B cell (primary cell): Measurements from ENCODE around the gene TBC1D14. TPM values are rescaled to one million over a fixed set of nuclear protein-coding genes. Genes with fewer than 3 reads are reported as not detected.

ENCODE experiments used
- ATAC-seq: fragments of 200-7000 bp; cut with Tn5 transposase; one replicate; pipeline ENCODE4 v1.10.0; 2021; ENCODE audit warnings: low read depth, mild to moderate bottlenecking, moderate number of reproducible peaks, moderate library complexity
- CTCF ChIA-PET: fragments of 350-600 bp; sonication (Branson Sonifier 250); formaldehyde crosslinking; loops from one replicate; lab custom pipeline; 2021; ENCODE audit warnings: antibody characterized with exemption, inconsistent platforms; lab: Charles Lee
- POLR2A ChIA-PET: fragments of 350-600 bp; sonication (Branson Sonifier 250); formaldehyde crosslinking; loops from one replicate; lab custom pipeline; 2021; ENCODE audit warnings: antibody characterized with exemption; lab: Charles Lee
- DNase-seq: peaks from one replicate; pipeline ENCODE4 v3.0.0; 2013
- H2AFZ ChIP-seq: 2 replicates; pipeline ENCODE4 v1.6.1; 2012; ENCODE audit warnings: mild to moderate bottlenecking, low read depth, low read length; ENCODE audit not compliant: insufficient read depth, poor library complexity, severe bottlenecking
- H3K27ac ChIP-seq, 2 donors: 1 replicate in 1 of 2; 2 replicates in 1 of 2; pipeline ENCODE4 v1.5.1; 2012 to 2013; ENCODE audit warnings: low read length in 2 of 2, mild to moderate bottlenecking in 2 of 2, moderate library complexity in 1 of 2
- H3K27me3 ChIP-seq, 4 experiments: fragments of 200-600 bp in 1 of 4; sonication (generic) in 1 of 4; replicated peaks in 1 of 4; 1 replicate in 2 of 4; 2 replicates in 2 of 4; pipeline versions ENCODE4 v1.6.1 to v1.7.0; 2013 to 2016; ENCODE audit warnings: low read length in 3 of 4, mild to moderate bottlenecking in 2 of 4, mixed read lengths in 1 of 4, moderate library complexity in 1 of 4; ENCODE audit not compliant: insufficient read depth in 4 of 4, control insufficient read depth in 3 of 4; ENCODE audit errors: control extremely low read depth in 1 of 4
- H3K36me3 ChIP-seq, 2 experiments: replicated peaks in 1 of 2; 1 replicate in 1 of 2; 2 replicates in 1 of 2; pipeline versions ENCODE4 v1.6.1 to v1.7.1; 2013; ENCODE audit warnings: low read length in 1 of 2; ENCODE audit not compliant: insufficient read depth in 2 of 2, control insufficient read depth in 1 of 2; ENCODE audit errors: control extremely low read depth in 1 of 2, extremely low read depth in 1 of 2
- H3K4me1 ChIP-seq, 2 donors: fragments of 200-600 bp in 1 of 2; sonication (generic) in 1 of 2; 1 replicate in 1 of 2; 2 replicates in 1 of 2; pipeline versions ENCODE4 v1.5.1 to v1.6.1; 2013 to 2017; ENCODE audit warnings: low read length in 2 of 2; ENCODE audit not compliant: control insufficient read depth in 2 of 2, insufficient read depth in 2 of 2
- H3K4me2 ChIP-seq: replicated peaks from 2 replicates; pipeline ENCODE3; 2012; ENCODE audit warnings: mild to moderate bottlenecking, low read depth, low read length; ENCODE audit not compliant: poor library complexity, severe bottlenecking
- H3K4me3 ChIP-seq, 5 experiments: fragments of 200-600 bp in 1 of 5; sonication (generic) in 1 of 5; 1 replicate in 3 of 5; 2 replicates in 2 of 5; pipeline versions ENCODE4 v1.5.1 to v1.7.0; 2011 to 2016; ENCODE audit warnings: low read length in 4 of 5, mild to moderate bottlenecking in 4 of 5, low read depth in 2 of 5, control low read depth in 1 of 5, moderate library complexity in 1 of 5; ENCODE audit not compliant: insufficient read depth in 1 of 5; ENCODE audit errors: control extremely low read depth in 1 of 5, extremely low read depth in 1 of 5
- H3K79me2 ChIP-seq: fragments of 200-600 bp; sonication (generic); one replicate; pipeline ENCODE4 v1.6.0; 2016; ENCODE audit warnings: low read length; ENCODE audit not compliant: control insufficient read depth, insufficient read depth
- H3K9ac ChIP-seq: fragments of 200-600 bp; sonication (generic); 2 replicates; pipeline ENCODE4 v1.6.1; 2017; ENCODE audit warnings: mild to moderate bottlenecking, low read length, moderate library complexity
- H3K9me3 ChIP-seq, 3 donors: one replicate each; pipeline versions ENCODE4 v1.6.1 to v1.7.1; 2013; ENCODE audit warnings: low read length in 2 of 3; ENCODE audit not compliant: control insufficient read depth in 2 of 3, insufficient read depth in 1 of 3; ENCODE audit errors: control extremely low read depth in 1 of 3
- H4K20me1 ChIP-seq: 2 replicates; pipeline ENCODE4 v1.6.0; 2012; ENCODE audit warnings: mild to moderate bottlenecking, low read length; ENCODE audit not compliant: insufficient read depth, control insufficient read depth, poor library complexity, severe bottlenecking
- H3K27ac Mint-ChIP-seq: one replicate; pipeline ENCODE4 v1.8.0; 2021; ENCODE audit warnings: mixed read lengths
- H3K27me3 Mint-ChIP-seq: one replicate; pipeline ENCODE4 v1.8.0; 2021; ENCODE audit warnings: mixed read lengths
- H3K4me1 Mint-ChIP-seq: one replicate; pipeline ENCODE4 v1.8.0; 2021; ENCODE audit warnings: mixed read lengths
- H3K4me3 Mint-ChIP-seq: one replicate; pipeline ENCODE4 v1.8.0; 2021; ENCODE audit warnings: mixed read lengths
- H3K9me3 Mint-ChIP-seq: one replicate; pipeline ENCODE4 v1.8.0; 2022; ENCODE audit warnings: mixed read lengths; ENCODE audit not compliant: insufficient read depth
- EZH2 ChIP-seq: IDR thresholded peaks from 2 replicates; pipeline ENCODE4 v1.6.1; 2012; ENCODE audit warnings: borderline replicate concordance, low read depth, mild to moderate bottlenecking, moderate library complexity, low read length; ENCODE audit not compliant: insufficient read depth, poor library complexity, severe bottlenecking
- WGBS: methylation state at CpG from one replicate; pipeline ENCODE4 v1.1.5; 2013; ENCODE audit warnings: missing lambda C conversion rate; ENCODE audit not compliant: insufficient coverage; 5-methylcytosine and 5-hydroxymethylcytosine counted together
- intact Hi-C: fragments of 100-400 bp; cut with micrococcal nuclease; formaldehyde crosslinking; loops from one replicate; pipeline ENCODE4 v1.10.0; 2022
- polyA plus RNA-seq: library from polyadenylated mRNA; depleted of rRNA; stranded (reverse); fragments of >200 nt; gene quantifications from 2 replicates; pipeline ENCODE4 v1.2.3, GENCODE V29; 2012
- total RNA-seq, 2 donors: library from RNA; stranded (reverse); fragments of 120-200 nt in 1 of 2; gene quantifications; 1 replicate in 1 of 2; 2 replicates in 1 of 2; pipeline versions ENCODE4 v1.2.3 to v1.2.4, GENCODE V29; 2013 to 2022
- TF ChIP-seq, protein P1 (sequence below): fragments of 200-600 bp; IDR thresholded peaks from one replicate; pipeline ENCODE4 v1.8.0; 2022; ENCODE audit warnings: antibody characterized with exemption, mild to moderate bottlenecking

The TBC1D14 gene
- total and polyA plus RNA-seq, 2 donors (not counting 1 experiment from before 2014, with no cell fraction given), result 21.9 to 42.0 TPM

DNA sequence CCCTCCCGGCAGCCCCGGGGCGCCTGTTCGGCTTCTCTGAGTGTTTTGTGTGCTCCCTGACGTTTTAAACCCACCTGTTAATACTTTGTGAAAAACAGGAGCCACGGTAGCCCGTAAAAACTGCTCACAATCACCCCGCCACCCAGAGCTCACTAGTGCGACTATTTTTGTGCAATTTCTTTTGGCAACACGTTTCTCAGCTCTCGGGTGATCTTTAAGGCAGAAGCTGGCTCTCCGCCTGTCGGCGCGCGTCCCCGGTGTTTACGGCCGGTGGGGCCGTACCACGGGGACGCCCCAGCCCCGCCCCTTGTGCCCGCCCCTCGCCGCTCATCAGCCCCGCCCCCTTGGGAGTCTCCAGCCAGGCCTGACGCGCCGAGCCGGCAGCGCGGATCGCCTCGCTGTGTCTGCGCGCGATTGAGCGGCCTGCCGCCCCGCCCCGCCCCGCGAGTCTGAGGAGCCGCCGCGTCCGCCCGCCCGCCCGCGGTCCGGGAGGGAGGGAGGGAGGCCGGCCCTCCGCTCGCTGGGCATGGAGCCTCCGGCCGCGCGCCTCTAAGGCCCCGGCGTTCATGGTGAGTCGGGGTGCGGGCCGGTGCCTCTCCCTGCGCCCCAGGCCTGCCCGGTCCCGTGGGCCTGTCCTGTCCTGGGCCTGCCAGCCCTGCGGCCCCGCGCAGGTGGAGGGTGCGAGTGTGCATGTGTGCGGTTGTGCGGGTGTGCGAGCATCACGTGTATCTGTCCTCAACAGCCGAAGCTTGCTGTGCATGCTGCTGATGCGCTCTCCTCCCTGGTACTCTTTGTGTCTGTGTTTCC lies 77.4 kb downstream of the TBC1D14 start:
- H3K4me3 ChIP-seq, result peak overlapping the region; percentile 80 to 93 (median 84)
- DNase-seq (peak; percentile 96), ATAC-seq (peak; percentile 93)
- Mint-ChIP-seq H3K27ac (peak overlapping the region; percentile 98), H3K27me3 (no peaks in the 10 kb centered on the region), H3K9me3 (no peaks in the 10 kb centered on the region), H3K4me1 (peaks cover 87% of the 10 kb centered on the region), H3K4me3 (peak overlapping the region; percentile 96)
- ChIA-PET POLR2A (interaction anchor here (0.6 to 3.0 kb wide), 13 partner anchors 13 to 82 kb away, joined by 3 to 15 read pairs (median 5); partner anchors contain the start of genes GRPEL1, TADA2B and TBC1D14), CTCF (interaction anchor here (0.8 to 2.4 kb wide), 12 partner anchors 13 to 266 kb away, joined by 3 to 20 read pairs (median 4); partner anchors contain the start of genes GRPEL1, TADA2B and TBC1D14)
- H3K27me3 ChIP-seq, result no peaks in the 10 kb centered on the region
- peak overlapping the region; percentile 91 to 95 for H3K27ac ChIP-seq
- under 1% methylated on average over 78 of the region's 78 CpGs for WGBS
- H4K20me1 ChIP-seq, result peaks cover 39% of the 10 kb centered on the region
- peaks cover 0 to 4% of the 10 kb centered on the region in 2 experiments for H3K36me3 ChIP-seq
- peak overlapping the region; percentile 75 for H3K9ac ChIP-seq
- H3K4me2 ChIP-seq, result peak overlapping the region; percentile 92
- H3K4me1 ChIP-seq, result peaks cover 57 to 75% of the 10 kb centered on the region in 2 donors
- peak overlapping the region; percentile 83 for H2AFZ ChIP-seq
- peaks cover 92% of the 10 kb centered on the region for H3K79me2 ChIP-seq
- H3K9me3 ChIP-seq, result no peaks in the 10 kb centered on the region
- intact Hi-C loops, result loop anchor here (1.0 to 2.0 kb wide), 12 partner anchors 13 to 347 kb away; partner anchors contain the start of genes BLOC1S4, GRPEL1, KIAA0232 and MRFAP1
- TF ChIP-seq, protein P1, sequence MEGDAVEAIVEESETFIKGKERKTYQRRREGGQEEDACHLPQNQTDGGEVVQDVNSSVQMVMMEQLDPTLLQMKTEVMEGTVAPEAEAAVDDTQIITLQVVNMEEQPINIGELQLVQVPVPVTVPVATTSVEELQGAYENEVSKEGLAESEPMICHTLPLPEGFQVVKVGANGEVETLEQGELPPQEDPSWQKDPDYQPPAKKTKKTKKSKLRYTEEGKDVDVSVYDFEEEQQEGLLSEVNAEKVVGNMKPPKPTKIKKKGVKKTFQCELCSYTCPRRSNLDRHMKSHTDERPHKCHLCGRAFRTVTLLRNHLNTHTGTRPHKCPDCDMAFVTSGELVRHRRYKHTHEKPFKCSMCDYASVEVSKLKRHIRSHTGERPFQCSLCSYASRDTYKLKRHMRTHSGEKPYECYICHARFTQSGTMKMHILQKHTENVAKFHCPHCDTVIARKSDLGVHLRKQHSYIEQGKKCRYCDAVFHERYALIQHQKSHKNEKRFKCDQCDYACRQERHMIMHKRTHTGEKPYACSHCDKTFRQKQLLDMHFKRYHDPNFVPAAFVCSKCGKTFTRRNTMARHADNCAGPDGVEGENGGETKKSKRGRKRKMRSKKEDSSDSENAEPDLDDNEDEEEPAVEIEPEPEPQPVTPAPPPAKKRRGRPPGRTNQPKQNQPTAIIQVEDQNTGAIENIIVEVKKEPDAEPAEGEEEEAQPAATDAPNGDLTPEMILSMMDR, result no peak

DNA sequence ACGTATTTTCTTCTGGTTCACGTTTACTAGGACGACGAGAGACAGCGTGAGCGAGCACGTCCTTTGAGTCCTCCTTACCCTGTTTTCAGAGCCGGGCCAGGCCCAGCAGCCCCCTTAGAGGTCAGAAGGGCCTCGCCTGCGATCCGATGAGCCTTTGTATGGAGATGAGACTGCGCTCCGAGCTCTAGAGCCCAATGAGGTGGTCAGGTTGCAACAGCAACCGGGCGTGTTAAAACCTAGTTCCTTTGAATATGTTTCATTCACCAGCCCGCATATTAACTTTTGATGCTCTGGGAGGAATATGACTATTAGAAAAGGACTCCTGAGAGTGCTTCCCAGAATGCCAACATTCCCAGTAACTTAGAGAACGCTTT lies 77.9 kb downstream of the TBC1D14 start:
- intact Hi-C loops, result loop anchor here (1.0 to 2.0 kb wide), 11 partner anchors 13 to 313 kb away; partner anchors contain the start of genes BLOC1S4, GRPEL1, KIAA0232 and MRFAP1L1
- TF ChIP-seq EZH2, result no peak
- TF ChIP-seq, protein P1, result no peak
- H3K9me3 ChIP-seq, result no peaks in the 10 kb centered on the region
- DNase-seq (no peak), ATAC-seq (no peak)
- peaks cover 0 to 4% of the 10 kb centered on the region in 2 experiments for H3K36me3 ChIP-seq
- peak overlapping the region; percentile 46 to 48 for H3K27ac ChIP-seq
- peaks cover 92% of the 10 kb centered on the region for H3K79me2 ChIP-seq
- peak overlapping the region; percentile 75 for H3K9ac ChIP-seq
- peak overlapping the region; percentile 63 to 93 (median 76) for H3K4me3 ChIP-seq
- 14% methylated on average over 14 of the region's 17 CpGs for WGBS
- peaks cover 63 to 80% of the 10 kb centered on the region in 2 donors for H3K4me1 ChIP-seq
- H4K20me1 ChIP-seq, result peaks cover 45% of the 10 kb centered on the region
- no peaks in the 10 kb centered on the region for H3K9me3 Mint-ChIP-seq
- POLR2A ChIA-PET, result interaction anchor here (1.0 to 3.0 kb wide), 6 partner anchors 13 to 80 kb away, joined by 3 to 15 read pairs (median 8); partner anchors contain the start of genes GRPEL1, TADA2B and TBC1D14
- CTCF ChIA-PET, result interaction anchor here (1.7 to 2.4 kb wide), 4 partner anchors 15 to 114 kb away, joined by 4 to 20 read pairs (median 8); partner anchors contain the start of gene TBC1D14
- peak overlapping the region; percentile 96 for H3K4me3 Mint-ChIP-seq
- H2AFZ ChIP-seq, result peak overlapping the region; percentile 83
- H3K27me3 Mint-ChIP-seq, result no peaks in the 10 kb centered on the region
- H3K4me1 Mint-ChIP-seq, result peaks cover 89% of the 10 kb centered on the region
- peak overlapping the region; percentile 92 for H3K4me2 ChIP-seq
- H3K27me3 ChIP-seq, result no peaks in the 10 kb centered on the region
- H3K27ac Mint-ChIP-seq, result peak overlapping the region; percentile 89
